ENCODE measurements around the gene CHST8.

The CHST8 gene

DNA sequence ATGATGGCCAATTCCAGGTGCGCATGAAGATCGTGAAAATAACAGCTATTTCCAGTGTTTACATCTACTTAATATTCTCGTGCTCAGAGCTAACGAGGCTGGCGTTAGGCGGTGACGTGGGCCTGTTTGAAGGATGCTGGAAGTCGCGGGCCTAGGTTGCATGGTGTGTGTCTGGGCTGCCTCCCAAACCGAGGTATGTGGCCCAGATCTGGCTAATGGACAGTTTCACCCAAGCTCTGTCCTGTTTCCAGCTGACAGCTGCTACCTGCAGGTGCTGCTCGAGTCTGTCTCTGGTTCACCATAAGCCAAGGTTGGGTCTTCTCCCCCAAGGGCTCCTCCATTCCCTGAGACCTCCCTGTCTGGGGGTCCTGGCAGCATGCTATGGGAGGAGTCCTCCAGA lies 134.4 kb downstream of the CHST8 start:
- DNase-seq = no peak

DNA sequence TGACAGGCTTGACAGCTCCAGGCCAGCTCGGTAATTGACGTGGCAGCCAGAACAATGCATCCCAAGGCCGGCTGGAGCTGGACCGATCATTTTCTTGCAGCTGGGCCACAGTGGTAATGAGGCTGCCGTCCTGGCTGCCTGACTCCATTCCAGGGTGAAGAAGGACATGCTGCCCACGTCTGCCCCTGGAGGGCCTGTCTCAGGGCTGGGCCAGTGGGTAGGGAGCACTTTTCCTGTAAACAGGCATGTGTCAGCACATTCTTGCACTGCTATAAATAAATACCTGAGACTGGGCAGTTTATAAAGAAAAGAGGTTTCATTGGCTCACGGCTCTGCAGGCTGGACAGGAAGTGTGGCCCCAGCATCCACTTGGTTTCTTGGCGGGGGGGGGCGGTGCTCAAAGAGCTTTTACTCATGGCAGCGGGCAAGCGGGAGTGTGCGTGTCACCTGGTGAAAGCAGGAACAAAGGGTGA lies 136.8 kb downstream of the CHST8 start:
- no peak for DNase-seq

DNA sequence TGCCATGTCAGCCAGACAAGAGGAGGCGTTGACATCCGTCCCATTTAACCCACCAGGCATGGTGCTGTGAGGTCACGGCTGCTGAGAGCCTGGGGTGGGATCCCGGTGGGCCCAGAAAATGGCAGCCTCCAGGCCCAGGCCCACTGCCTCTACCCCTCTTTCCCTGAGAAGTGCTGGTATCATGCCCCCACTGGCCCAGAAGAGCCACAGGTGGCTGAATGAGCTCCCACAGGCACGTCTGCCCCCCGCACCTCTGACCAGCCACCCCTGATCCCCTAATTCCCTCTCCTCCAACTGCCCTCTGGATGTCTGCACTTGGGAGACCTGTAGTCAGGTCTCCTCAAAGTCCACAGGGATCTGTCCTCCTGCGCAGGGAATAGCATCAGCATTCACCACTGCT lies 137.6 kb downstream of the CHST8 start:
- no peak for DNase-seq

GRCh38 chr19:33763633-33764371 lies 142.0 kb downstream of the CHST8 start:
- peak in 33 of 56 donors; percentile 7 to 54 (median 24) for DNase-seq

- no peak for DNase-seq
These were observed 144.9 kb downstream of the CHST8 start for GRCh38 chr19:33766623-33767022.

- peak in 2 of 56 donors; percentile 9 to 18 for DNase-seq
These were observed 146.2 kb downstream of the CHST8 start for GRCh38 chr19:33767898-33768413.

DNA sequence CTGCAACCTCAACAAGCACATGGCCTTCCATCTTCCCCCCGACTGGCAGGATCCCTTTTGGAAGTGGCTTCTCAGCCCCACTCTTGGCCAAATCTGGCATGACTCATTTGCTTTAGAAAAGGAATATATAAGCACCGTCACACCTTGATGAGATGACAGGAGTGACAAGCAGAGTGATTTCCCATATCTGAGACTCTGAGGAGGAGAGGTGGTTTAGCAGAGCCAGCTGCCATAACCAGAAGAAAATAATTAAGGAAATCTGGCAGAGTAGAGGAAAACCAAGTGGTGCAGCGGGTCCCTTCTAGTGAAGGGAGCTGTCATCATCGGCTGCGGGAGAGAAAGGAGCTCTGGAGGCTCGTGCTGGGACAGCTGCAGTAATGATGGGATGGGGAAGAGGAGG lies 147.5 kb downstream of the CHST8 start:
- DNase-seq = no peak

GRCh38 chr19:33770107-33770506 lies 148.4 kb downstream of the CHST8 start:
- DNase-seq = no peak

- peak in 50 of 56 donors; percentile 9 to 82 (median 44) for DNase-seq
These were observed 149.8 kb downstream of the CHST8 start for GRCh38 chr19:33771384-33772101.

DNA sequence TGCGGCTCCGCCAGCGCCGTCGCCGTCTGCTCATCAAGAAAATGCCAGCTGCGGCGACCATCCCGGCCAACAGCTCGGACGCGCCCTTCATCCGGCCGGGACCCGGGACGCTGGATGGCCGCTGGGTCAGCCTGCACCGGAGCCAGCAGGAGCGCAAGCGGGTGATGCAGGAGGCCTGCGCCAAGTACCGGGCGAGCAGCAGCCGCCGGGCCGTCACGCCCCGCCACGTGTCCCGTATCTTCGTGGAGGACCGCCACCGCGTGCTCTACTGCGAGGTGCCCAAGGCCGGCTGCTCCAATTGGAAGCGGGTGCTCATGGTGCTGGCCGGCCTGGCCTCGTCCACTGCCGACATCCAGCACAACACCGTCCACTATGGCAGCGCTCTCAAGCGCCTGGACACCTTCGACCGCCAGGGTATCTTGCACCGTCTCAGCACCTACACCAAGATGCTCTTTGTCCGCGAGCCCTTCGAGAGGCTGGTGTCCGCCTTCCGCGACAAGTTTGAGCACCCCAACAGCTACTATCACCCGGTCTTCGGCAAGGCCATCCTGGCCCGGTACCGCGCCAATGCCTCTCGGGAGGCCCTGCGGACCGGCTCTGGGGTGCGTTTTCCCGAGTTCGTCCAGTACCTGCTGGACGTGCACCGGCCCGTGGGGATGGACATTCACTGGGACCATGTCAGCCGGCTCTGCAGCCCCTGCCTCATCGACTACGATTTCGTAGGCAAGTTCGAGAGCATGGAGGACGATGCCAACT lies 150.5 kb downstream of the CHST8 start:
- DNase-seq = no peak

DNA sequence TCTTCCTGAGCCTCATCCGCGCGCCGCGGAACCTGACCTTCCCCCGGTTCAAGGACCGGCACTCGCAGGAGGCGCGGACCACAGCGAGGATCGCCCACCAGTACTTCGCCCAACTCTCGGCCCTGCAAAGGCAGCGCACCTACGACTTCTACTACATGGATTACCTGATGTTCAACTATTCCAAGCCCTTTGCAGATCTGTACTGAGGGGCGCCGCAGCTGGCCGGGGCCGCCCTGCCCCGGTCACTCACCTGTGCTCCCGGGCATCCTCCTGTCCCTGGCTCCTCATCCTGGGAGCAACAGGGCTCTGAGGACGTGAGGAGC lies 151.1 kb downstream of the CHST8 start:
- no peak for DNase-seq

GRCh38 chr19:33773704-33774624 lies 152.2 kb downstream of the CHST8 start:
- no peak for DNase-seq

GRCh38 chr19:33774751-33775150 lies 153.0 kb downstream of the CHST8 start:
- no peak for DNase-seq

- DNase-seq = peak in 1 of 56 donors; percentile 5
These were observed 154.2 kb downstream of the CHST8 start for GRCh38 chr19:33775731-33776487.

DNA sequence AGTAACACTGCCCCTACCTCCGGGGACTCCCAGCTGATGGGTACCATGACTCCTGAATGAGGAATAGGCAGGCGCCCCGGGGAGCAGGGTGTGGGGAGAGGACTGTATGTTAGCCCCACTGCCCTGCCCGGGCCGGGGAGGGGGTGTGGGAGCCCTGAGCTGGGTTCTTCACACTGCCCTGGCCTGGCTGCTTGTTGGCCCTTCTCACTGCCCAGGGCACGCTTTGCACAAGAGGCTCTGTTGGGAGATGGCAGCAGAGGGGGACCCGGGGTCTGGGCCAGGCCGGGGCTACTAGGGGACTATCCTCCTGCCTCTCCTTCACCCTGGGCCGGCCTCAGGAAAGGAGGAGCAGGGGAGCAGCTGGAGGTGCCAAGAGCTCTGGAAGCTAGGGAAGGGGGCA lies 155.6 kb downstream of the CHST8 start:
- DNase-seq = no peak

GRCh38 chr19:33777753-33778088 lies 156.0 kb downstream of the CHST8 start:
- no peak for DNase-seq

- DNase-seq = peak in 51 of 56 donors; percentile 27 to 87 (median 60)
These were observed 156.5 kb downstream of the CHST8 start for GRCh38 chr19:33778089-33778791.

DNA sequence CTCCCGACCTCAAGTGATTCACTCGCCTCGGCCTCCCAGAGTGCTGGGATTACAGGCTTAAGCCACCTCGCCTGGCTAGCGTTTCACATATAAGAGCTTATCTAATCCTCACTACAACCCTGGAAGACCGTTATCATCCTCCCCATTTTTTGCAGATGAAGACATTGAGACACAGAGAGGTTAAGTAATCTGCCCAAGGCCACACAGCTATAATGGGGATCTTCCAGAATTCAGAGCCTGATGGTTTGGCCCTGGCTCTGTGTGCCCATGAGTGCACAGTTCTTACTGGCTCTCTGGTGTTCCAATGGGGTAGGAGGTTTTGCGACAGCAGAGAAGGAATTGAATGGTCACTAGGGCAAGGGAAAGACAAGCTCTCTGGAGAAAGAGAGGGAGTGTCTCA lies 158.1 kb downstream of the CHST8 start:
- no peak for DNase-seq

GRCh38 chr19:33780251-33780650 lies 158.5 kb downstream of the CHST8 start:
- DNase-seq = no peak

GRCh38 chr19:33780746-33781145 lies 159.0 kb downstream of the CHST8 start:
- no peak for DNase-seq
